ENCODE data around the gene POLR3GL. TPM values are rescaled to one million over a fixed set of nuclear protein-coding genes. Genes with fewer than 3 reads are reported as not detected.
A peak's percentile ranks its signal among the peaks of the same experiment; 100 is the strongest.

The POLR3GL gene
- total RNA-seq, 1 experiment from 2014 or later: 18.4 TPM

DNA sequence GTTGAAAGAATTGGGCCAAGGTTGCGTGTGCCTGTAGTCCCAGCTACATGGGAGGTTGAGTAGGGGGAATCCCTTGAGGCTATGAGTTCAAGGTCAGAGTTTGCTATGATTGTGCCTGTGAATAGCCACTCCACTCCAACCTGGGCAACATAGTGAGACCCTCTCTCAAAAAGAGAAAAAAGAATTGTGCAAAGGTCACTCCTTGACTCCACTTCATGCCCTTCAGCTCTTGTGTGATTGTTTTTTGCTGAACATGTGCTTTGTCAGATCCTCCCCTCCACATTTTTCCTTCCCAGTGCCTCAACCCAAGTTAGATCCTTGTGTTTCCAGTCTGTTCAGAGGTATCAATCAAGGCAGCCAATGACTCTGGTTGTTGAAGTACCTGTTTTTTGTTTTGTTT lies 23.4 kb downstream of the POLR3GL start:
- Histone ChIP-seq H3K27me3 (no peaks in the 10 kb centered on the region), H3K9me3 (replicated peaks) (no peaks in the 10 kb centered on the region), H3K4me1 (peaks cover 33% of the 10 kb centered on the region), H3K4me3 (no peak overlapping the region), H3K36me3 (peaks cover 10% of the 10 kb centered on the region), H3K27ac (no peak overlapping the region)
- no peak for DNase-seq

DNA sequence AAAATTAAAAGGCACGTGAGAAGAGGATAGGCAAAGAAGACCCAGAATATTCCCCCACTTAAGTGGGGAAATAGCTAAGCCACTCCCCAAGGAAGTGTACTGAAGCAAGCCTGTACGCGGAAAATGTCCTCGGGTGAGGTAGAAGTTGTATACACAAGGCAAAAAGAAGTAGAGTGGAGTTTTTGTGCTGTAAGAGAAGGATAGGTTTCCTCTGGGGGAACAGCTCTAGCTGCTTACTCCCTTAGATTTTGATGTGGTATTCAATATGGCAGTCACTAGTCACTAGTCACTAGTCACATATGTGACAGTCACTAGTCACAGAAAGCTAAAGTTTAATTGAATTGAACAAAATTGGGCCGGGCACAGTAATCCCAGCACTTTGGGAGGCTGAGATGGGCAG lies 24.3 kb downstream of the POLR3GL start:
- no peak overlapping the region for H3K4me3 ChIP-seq
- H3K27ac ChIP-seq: no peak overlapping the region
- no peak for DNase-seq
- peaks cover 24% of the 10 kb centered on the region for H3K4me1 ChIP-seq
- no peaks in the 10 kb centered on the region for H3K9me3 ChIP-seq (replicated peaks)
- peaks cover 19% of the 10 kb centered on the region for H3K36me3 ChIP-seq
- H3K27me3 ChIP-seq: no peaks in the 10 kb centered on the region

DNA sequence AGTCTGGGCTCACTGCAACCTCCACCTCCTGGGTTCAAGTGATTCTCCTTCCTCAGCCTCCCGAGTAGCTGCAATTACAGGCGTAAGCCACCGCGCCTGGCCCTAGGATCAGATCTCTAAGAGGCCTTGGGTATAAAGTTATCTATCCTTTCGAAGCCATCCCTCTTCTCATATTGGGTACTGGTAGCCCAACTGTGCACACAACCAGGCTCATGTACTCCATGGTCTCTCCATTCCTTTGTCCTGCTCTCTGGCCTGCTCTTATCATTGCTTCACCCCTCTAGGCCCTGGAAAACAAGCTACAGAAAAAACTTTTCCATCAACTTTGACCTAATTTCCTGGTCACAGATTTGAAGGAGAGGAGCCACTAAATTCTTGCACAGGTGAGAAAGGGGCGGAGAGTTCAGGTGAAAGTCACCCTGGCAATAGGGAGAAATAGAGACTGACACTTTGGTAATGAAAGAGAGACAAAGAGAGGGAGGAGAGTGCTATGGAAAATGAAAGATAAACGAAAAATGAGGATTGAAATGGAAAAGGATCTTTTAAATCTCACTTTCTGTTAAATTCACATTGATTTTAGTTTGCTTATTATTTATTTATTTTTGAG lies 25.9 kb downstream of the POLR3GL start:
- Histone ChIP-seq H3K36me3 (peaks cover 34% of the 10 kb centered on the region), H3K4me3 (no peak overlapping the region), H3K9me3 (replicated peaks) (no peaks in the 10 kb centered on the region), H3K27ac (no peak overlapping the region), H3K4me1 (peaks cover 16% of the 10 kb centered on the region), H3K27me3 (no peaks in the 10 kb centered on the region)
- no peak for DNase-seq

DNA sequence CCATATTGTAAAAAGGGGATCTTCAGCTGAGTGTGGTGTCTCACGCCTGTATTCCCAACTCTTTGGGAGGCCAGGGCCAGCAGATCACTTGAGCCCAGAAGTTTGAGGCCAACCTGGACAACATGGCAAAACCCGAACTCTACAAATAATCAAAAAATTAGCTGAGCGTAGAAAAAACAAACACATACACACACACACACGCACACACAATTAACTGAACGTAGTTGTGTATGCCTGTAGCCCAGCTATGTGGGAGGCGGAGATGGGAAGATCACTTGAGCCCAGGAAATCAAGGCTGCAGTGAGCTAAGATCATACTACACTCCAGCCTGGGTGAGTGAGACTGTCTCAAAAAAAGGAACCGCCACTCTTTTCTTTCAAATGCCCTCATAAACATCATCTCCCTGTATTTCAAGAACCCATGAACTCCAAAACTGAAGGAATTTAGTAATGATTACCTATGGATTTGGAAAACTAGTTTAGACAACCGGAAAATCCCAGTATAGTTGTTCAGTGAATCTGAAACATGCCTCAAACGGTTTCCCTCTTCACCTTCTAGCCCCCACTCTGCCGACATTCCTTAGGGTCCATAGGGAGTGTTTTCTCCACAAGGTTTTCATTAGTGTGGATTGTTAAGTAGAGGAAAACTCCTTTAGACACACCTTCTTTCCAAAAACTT lies 27.4 kb downstream of the POLR3GL start:
- H3K4me3 ChIP-seq: no peak overlapping the region
- no peak for DNase-seq
- H3K9me3 ChIP-seq (replicated peaks): no peaks in the 10 kb centered on the region
- peaks cover 36% of the 10 kb centered on the region for H3K36me3 ChIP-seq
- H3K27me3 ChIP-seq: no peaks in the 10 kb centered on the region
- peaks cover 7% of the 10 kb centered on the region for H3K4me1 ChIP-seq
- H3K27ac ChIP-seq: no peak overlapping the region

DNA sequence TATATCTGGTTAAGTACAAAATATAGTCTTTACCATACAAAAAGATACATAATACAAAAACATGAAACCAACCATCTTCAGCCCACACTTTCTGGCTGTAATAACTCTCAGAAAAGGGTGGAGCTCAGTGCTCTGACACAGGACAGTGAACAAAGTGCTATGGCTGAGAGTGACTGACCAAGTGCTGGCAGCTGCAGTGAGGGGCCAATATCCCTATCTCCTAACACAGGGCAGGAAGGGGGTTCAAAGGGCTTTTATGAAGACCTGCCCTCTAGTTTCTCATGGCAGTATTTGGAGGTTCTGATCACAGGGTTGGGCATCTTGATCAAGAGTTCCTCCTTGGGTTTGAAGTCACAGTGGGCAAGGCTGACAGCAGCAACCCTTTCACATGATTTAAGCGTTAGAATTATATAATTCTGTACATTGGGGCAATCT lies 28.0 kb downstream of the POLR3GL start:
- Histone ChIP-seq H3K4me1 (peaks cover 7% of the 10 kb centered on the region; the same call in 1 of the 2 replicates), H3K27me3 (no peaks in the 10 kb centered on the region), H3K36me3 (peaks cover 36% of the 10 kb centered on the region), H3K9me3 (replicated peaks) (no peaks in the 10 kb centered on the region), H3K27ac (no peak overlapping the region), H3K4me3 (no peak overlapping the region)
- no peak for DNase-seq

DNA sequence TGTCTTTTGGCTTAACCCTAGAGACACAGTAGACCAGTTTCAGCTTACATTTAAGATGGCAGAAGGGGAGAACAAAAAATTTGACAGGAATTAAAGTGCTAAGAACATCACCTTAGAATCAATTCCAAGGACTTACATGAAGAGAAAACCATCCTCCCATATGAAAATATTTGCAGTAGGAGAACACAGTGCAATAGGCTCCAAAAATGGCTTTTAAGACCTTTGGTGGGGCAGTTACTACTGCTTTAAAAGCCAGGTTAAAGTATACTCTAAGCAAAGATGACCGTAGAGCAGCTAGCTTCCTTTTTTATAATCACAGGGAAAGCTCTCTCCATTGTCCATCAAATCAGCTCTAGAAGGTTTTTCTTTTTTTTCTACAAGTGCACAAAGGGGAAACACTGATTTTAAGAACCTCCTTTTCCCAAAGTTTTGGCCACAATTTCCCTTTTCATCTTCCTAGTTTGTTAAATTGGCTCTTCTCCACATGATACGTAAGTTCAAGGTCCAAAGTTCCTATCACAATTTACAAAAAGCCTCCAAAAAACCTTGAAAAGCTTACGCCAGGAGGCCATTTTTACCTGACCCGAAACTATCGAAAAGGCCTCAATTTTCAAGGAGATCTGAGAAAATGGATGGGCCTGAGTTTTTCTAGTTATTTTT lies 28.6 kb downstream of the POLR3GL start:
- Histone ChIP-seq H3K4me1 (peaks cover 11% of the 10 kb centered on the region), H3K9me3 (replicated peaks) (no peaks in the 10 kb centered on the region), H3K36me3 (peaks cover 36% of the 10 kb centered on the region), H3K27ac (no peak overlapping the region), H3K4me3 (no peak overlapping the region), H3K27me3 (no peaks in the 10 kb centered on the region)
- DNase-seq: no peak

DNA sequence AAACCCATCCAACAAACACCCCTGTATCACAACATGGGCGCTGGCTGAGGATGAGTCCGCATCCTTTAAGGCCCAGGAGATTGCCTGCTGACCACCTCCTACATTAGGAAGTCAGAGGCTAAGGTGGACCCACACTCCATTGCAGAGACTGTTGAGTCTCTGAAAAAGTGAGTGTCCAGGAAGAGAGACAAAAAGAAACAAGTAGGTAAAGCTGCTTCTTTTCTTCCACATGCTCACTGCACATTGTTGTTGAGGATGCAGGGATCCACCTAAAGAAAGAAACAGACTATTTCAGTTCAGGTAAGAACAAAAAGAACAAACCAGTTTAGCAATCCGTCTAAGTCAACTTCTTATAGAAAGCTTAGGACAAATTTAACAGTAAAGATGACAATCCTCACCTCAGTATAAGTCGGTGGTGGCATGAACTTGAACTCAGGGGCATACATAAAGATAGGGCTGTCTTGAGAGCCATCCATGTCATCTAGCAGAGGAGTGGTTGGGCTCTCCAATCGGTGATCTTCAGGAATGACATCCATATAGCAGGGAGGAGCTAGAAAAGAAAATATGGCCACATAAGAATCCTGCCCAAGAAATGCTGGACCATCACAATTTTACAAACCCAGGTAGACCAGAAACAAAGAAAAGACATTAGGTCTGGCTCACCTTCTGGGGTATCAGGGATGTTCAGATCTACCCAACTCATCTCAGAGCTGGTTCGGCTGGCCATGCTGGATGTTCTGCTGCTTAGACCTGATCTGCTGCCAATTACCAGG lies 29.3 kb downstream of the POLR3GL start:
- no peaks in the 10 kb centered on the region for H3K9me3 ChIP-seq (replicated peaks)
- no peak for DNase-seq
- H3K36me3 ChIP-seq: peaks cover 36% of the 10 kb centered on the region
- H3K27me3 ChIP-seq: no peaks in the 10 kb centered on the region
- peaks cover 18% of the 10 kb centered on the region for H3K4me1 ChIP-seq
- H3K4me3 ChIP-seq: peak overlapping the region; percentile 72
- no peak overlapping the region for H3K27ac ChIP-seq

DNA sequence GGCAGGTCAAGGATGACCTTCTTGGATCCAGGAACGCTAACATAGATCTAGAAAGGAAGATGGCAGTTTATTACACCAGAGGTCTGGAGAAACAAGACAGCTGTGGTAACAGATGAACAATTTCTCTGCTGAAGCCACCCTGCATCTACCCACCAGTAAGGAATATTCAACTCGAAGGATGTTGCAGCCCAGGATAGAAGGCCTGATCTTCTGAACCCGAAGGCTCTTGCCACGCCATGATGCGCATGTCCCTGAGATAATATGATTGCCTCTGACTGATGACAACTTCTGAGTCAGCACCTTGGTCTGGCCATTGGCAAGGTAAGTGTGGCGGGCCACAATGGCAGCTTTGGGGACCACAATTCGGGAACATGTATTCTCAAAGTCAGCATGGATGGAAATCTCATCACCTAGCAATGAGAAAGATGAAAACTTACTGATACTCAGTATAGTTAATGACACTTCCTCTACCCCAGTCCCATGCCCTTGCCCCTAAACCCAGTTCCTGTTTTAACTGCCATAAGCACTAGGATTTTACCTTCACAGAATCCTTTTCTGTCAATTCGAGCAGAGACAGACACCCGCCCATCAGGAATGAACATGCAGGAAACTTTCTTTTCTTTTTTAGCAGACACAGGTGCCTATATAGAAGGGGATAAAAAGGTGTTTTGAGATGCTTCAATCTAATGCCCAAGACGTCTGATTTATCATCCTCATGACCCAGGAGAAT lies 30.1 kb downstream of the POLR3GL start:
- no peak for DNase-seq
- no peak overlapping the region for H3K27ac ChIP-seq
- H3K4me3 ChIP-seq: peak overlapping the region; percentile 72
- no peaks in the 10 kb centered on the region for H3K27me3 ChIP-seq
- peaks cover 36% of the 10 kb centered on the region for H3K36me3 ChIP-seq
- H3K4me1 ChIP-seq: peaks cover 24% of the 10 kb centered on the region
- H3K9me3 ChIP-seq (replicated peaks): no peaks in the 10 kb centered on the region

DNA sequence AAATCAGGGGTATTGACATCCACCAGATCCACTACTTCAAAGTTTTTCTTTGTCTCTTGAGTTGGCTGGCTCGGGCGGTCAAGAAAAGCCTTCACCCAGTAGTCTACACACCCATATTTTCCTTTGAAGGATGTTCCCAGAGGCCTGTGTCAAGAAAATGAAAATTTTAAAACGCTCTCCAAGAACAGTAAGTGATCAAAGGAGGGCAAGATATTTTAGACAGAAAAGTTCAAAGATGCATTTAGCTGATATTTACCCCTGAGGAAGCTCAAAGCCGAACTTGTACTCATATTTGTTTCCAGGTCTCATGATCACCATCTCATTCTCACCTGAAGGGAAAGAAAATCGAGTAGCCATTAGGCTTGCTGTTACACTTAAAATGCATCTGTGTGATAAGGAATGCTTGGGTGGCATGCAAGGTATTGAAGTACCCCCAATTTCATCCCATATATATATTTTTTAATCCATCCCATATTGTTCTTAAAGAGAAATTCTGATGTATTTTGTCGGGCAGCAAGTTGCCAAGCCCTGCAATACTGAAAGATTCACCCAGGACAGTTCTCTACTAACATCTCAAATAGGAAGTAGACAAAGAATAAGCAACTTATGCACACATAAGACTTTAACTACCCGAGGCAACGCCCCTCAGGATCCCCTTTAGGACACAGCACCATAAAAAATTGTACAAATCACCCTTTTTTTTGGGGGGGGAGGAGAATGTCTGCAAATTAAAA lies 30.8 kb downstream of the POLR3GL start:
- DNase-seq: no peak
- Histone ChIP-seq H3K27ac (no peak overlapping the region; the same call in 1 of the 2 replicates), H3K9me3 (replicated peaks) (no peaks in the 10 kb centered on the region), H3K36me3 (peaks cover 36% of the 10 kb centered on the region), H3K4me3 (peak overlapping the region; percentile 72), H3K27me3 (no peaks in the 10 kb centered on the region), H3K4me1 (peaks cover 29% of the 10 kb centered on the region)

DNA sequence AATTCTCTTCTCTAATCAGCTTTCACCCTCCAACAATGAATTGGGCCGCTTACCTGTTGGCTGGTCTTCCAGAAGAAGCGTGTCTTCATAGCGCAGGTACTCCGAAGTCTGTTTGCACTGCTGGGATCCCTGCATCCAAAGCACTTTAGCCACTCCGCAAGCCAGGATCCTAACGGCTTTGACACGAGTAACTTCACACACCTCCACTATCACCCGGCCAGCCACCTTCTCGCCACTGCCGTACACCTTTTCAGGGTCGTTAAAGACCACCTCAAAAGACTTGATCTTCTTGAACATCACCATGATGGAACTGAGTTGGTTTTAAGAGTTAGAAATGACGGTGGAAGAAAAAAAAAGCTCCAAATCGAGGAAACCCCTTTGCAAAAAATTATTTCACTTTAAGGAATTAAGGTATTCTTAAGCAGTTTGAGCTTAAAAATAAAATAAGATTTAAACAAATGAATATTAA lies 31.5 kb downstream of the POLR3GL start:
- Histone ChIP-seq H3K4me3 (peak overlapping the region; percentile 72), H3K27me3 (no peaks in the 10 kb centered on the region), H3K9me3 (replicated peaks) (no peaks in the 10 kb centered on the region), H3K4me1 (peaks cover 29% of the 10 kb centered on the region), H3K27ac (peak overlapping the region; percentile 80), H3K36me3 (peaks cover 36% of the 10 kb centered on the region)
- DNase-seq: peak in 1 of 2 experiments; percentile 24

DNA sequence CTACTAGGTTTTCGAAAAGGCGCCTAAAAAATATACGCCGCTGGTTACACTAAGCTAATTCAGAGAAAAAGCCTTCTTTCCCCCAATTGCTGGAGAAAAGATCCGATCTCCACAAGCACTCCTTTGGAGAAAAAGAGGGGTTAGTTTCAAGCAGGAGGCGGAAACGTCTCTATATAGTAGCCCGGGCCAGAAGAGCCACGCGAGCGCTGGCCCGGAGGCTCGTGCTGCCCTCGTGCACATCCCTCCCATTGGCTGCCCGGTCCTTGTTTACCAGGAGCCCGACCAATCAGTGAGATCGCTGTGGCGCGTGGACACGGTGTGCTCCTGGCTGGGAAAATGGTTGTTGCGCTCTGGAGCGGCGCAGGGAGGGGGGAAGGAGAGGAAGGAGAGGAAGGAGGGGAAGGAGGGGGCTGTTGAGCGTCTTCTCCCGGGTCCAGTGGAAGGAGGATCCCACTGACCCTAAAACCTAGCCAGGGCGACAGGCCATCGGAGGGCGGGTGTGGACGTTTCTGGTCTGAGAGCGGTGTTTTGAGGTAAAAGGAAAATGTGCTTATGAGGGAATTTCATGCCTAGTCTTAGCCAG lies 32.0 kb downstream of the POLR3GL start, which contains the start of gene TXNIP:
TXNIP (minus strand) TSS at position 147 of the 583 bp plus-strand sequence. CDS start 313 bp downstream, outside the sequence.
- Histone ChIP-seq H3K27ac (peak within 1 kb of the TSS; percentile 80), H3K4me1 (peaks cover 29% of the 10 kb centered on the region), H3K27me3 (no peaks in the 10 kb centered on the region), H3K4me3 (peak within 1 kb of the TSS; percentile 72), H3K9me3 (replicated peaks) (no peaks in the 10 kb centered on the region), H3K36me3 (peaks cover 36% of the 10 kb centered on the region)
- DNase-seq: peak; percentile 97 to 98

DNA sequence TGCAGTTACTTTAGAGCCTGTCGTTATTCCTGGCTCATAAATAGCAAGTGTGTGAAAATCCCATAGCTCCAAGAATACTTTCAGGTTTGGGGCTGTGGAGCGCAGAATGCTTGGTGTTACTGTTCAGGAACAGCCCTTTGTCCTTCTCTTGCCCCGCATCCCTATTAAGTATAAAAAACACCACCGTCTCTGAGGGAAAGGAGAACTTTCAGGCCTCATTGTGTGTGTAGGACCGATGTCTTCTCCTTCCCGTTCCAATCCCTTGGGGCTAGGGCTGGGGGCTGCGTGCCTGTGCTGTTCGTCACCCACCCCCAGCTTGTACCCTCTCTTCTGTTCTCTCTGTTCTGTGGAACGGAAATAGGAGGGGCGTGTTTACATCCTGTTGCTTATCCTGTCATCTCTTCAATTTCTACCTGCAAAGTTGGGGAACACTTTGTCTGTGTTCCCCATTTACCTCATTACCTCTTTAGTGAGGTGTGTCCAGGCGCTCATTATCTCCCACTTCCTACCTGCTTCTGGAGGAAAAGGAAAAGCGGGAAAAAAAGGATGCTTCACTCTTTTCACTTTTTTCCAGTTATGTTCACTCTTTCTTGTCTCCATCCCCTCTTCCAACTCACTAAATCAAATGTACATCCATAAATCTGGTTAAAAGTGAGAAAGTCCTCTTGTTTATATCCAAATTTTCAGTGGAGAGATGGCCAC lies 32.7 kb downstream of the POLR3GL start:
- H3K4me3 ChIP-seq: peak overlapping the region; percentile 72
- DNase-seq: peak; percentile 51 to 52
- H3K9me3 ChIP-seq (replicated peaks): no peaks in the 10 kb centered on the region
- peaks cover 33% of the 10 kb centered on the region for H3K36me3 ChIP-seq
- H3K27me3 ChIP-seq: no peaks in the 10 kb centered on the region
- H3K4me1 ChIP-seq: peaks cover 29% of the 10 kb centered on the region
- H3K27ac ChIP-seq: peak overlapping the region; percentile 80

DNA sequence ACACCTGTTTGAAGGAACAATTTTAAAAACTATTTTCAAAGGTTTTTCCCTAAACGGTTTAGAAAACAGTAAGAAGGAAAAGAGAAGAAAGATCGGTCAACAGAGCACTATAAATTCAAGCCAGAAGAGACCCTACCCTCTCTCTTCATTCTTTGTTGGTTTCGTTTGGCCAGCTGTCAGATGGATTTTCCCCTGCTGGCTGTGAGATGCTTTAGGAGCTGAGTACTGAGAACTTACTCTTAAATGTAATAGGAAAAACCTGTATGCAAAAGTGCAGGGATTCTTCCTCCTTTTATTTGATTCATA lies 33.2 kb downstream of the POLR3GL start:
- H3K36me3 ChIP-seq: peaks cover 28% of the 10 kb centered on the region
- H3K4me1 ChIP-seq: peaks cover 29% of the 10 kb centered on the region
- peak overlapping the region; percentile 80 for H3K27ac ChIP-seq
- no peaks in the 10 kb centered on the region for H3K27me3 ChIP-seq
- DNase-seq: peak in 1 of 2 experiments; percentile 62
- H3K4me3 ChIP-seq: peak overlapping the region; percentile 72
- no peaks in the 10 kb centered on the region for H3K9me3 ChIP-seq (replicated peaks)

Measured in SJCRH30 (cell line).